CD4-positive, CD25-positive, alpha-beta regulatory T cell (primary cell): ENCODE measurements around the gene IFT27. TPM values are rescaled to one million over a fixed set of nuclear protein-coding genes. Genes with fewer than 3 reads are reported as not detected.

Source experiments
- ATAC-seq, 2 donors: fragments of 150-1000 bp; cut with Tn5 transposase; one replicate each; pipeline ENCODE4 v1.10.0; 2021; ENCODE audit warnings: low read depth in 2 of 2, moderate number of reproducible peaks in 2 of 2, moderate library complexity in 1 of 2
- DNase-seq, 3 donors: peaks; one replicate each; pipeline versions ENCODE4 v3.0.0 to v3.0.0-alpha.2; 2012 to 2022; ENCODE audit warnings: mixed read lengths in 1 of 3
- H3K27ac ChIP-seq: one replicate; pipeline ENCODE4 v1.7.0; 2013; ENCODE audit warnings: mild to moderate bottlenecking, low read length; ENCODE audit not compliant: insufficient read depth, poor library complexity, severe bottlenecking
- H3K27me3 ChIP-seq: one replicate; pipeline ENCODE4 v1.7.0; 2013; ENCODE audit warnings: low read length; ENCODE audit not compliant: control insufficient read depth, insufficient read depth
- H3K36me3 ChIP-seq: one replicate; pipeline ENCODE4 v1.7.0; 2013; ENCODE audit warnings: mild to moderate bottlenecking, low read length, moderate library complexity; ENCODE audit not compliant: control insufficient read depth, insufficient read depth
- H3K4me1 ChIP-seq: 2 replicates; pipeline ENCODE4 v1.7.0; 2013; ENCODE audit warnings: mild to moderate bottlenecking, low read length; ENCODE audit not compliant: insufficient read depth, control insufficient read depth, poor library complexity, severe bottlenecking
- H3K4me3 ChIP-seq: one replicate; pipeline ENCODE4 v1.7.0; 2013; ENCODE audit warnings: low read depth, mild to moderate bottlenecking, low read length, moderate library complexity
- H3K9me3 ChIP-seq, 2 experiments: 1 replicate in 1 of 2; 2 replicates in 1 of 2; pipeline ENCODE4 v1.7.0; 2013; ENCODE audit warnings: low read length in 2 of 2, mild to moderate bottlenecking in 1 of 2, moderate library complexity in 1 of 2; ENCODE audit not compliant: control insufficient read depth in 2 of 2
- H3K27ac Mint-ChIP-seq, 3 donors: one replicate each; pipeline ENCODE4 v1.8.0; 2020 to 2022; ENCODE audit warnings: mild to moderate bottlenecking in 3 of 3, mixed read lengths in 3 of 3, moderate library complexity in 2 of 3
- H3K27me3 Mint-ChIP-seq: one replicate; pipeline ENCODE4 v1.8.0; 2022; ENCODE audit warnings: mild to moderate bottlenecking, mixed read lengths
- H3K36me3 Mint-ChIP-seq: one replicate; pipeline ENCODE4 v1.8.0; 2020; ENCODE audit warnings: mixed read lengths
- H3K4me1 Mint-ChIP-seq, 4 donors: one replicate each; pipeline ENCODE4 v1.8.0; 2020 to 2022; ENCODE audit warnings: mixed read lengths in 4 of 4, mild to moderate bottlenecking in 1 of 4
- H3K4me3 Mint-ChIP-seq, 4 donors: one replicate each; pipeline ENCODE4 v1.8.0; 2020 to 2022; ENCODE audit warnings: mild to moderate bottlenecking in 4 of 4, mixed read lengths in 4 of 4, moderate library complexity in 3 of 4
- H3K9me3 Mint-ChIP-seq, 7 donors: one replicate each; pipeline ENCODE4 v1.8.0; 2020 to 2022; ENCODE audit warnings: mixed read lengths in 7 of 7, mild to moderate bottlenecking in 3 of 7, moderate library complexity in 2 of 7
- polyA plus RNA-seq, 4 donors: library from polyadenylated mRNA; unstranded; fragments of 300-500 nt; fragmentation: Illumina TruSeq; gene quantifications; one replicate each; pipeline ENCODE4 v1.2.3, GENCODE V29; 2021
- total RNA-seq: library from RNA; stranded (reverse); gene quantifications from one replicate; pipeline ENCODE4 v1.2.3, GENCODE V29; 2022

The IFT27 gene
- total and polyA plus RNA-seq, 5 donors from 2014 or later, result 12.0 to 20.8 (median 16.1) TPM

- H3K36me3 ChIP-seq, result no peaks in the 10 kb centered on the region
- H3K4me3 ChIP-seq, result no peak overlapping the region
- H3K9me3 Mint-ChIP-seq, result peaks cover 0 to 2% (median 0%) of the 10 kb centered on the region in 7 donors
- H3K27ac ChIP-seq, result no peak overlapping the region
- H3K4me3 Mint-ChIP-seq, result no peak overlapping the region
- no peaks in the 10 kb centered on the region for H3K9me3 ChIP-seq
- no peak overlapping the region for H3K27ac Mint-ChIP-seq
- H3K4me1 ChIP-seq, result no peaks in the 10 kb centered on the region
- H3K27me3 Mint-ChIP-seq, result peaks cover 26% of the 10 kb centered on the region
- DNase-seq (no peak), ATAC-seq (no peak)
- peaks cover 4% of the 10 kb centered on the region for H3K27me3 ChIP-seq
- no peaks in the 10 kb centered on the region for H3K4me1 Mint-ChIP-seq
- H3K36me3 Mint-ChIP-seq, result no peaks in the 10 kb centered on the region
Measured at GRCh38 chr22:36725366-36726006, 50.4 kb downstream of the IFT27 start.

GRCh38 chr22:36724836-36725235, 51.1 kb downstream of the IFT27 start:
- H3K27ac Mint-ChIP-seq, result no peak overlapping the region
- H3K27ac ChIP-seq, result no peak overlapping the region
- peaks cover 4% of the 10 kb centered on the region for H3K27me3 ChIP-seq
- H3K4me1 Mint-ChIP-seq, result no peaks in the 10 kb centered on the region
- no peak for DNase-seq
- no peak overlapping the region for H3K4me3 ChIP-seq
- no peaks in the 10 kb centered on the region for H3K4me1 ChIP-seq
- ATAC-seq, result no peak
- peaks cover 0 to 2% (median 0%) of the 10 kb centered on the region in 7 donors for H3K9me3 Mint-ChIP-seq
- H3K36me3 Mint-ChIP-seq, result no peaks in the 10 kb centered on the region
- H3K27me3 Mint-ChIP-seq, result peaks cover 30% of the 10 kb centered on the region
- no peaks in the 10 kb centered on the region for H3K9me3 ChIP-seq
- no peaks in the 10 kb centered on the region for H3K36me3 ChIP-seq
- no peak overlapping the region for H3K4me3 Mint-ChIP-seq

- Mint-ChIP-seq H3K36me3 (no peaks in the 10 kb centered on the region), H3K4me1 (no peaks in the 10 kb centered on the region), H3K27me3 (peaks cover 42% of the 10 kb centered on the region), H3K27ac (no peak overlapping the region), H3K9me3 (peaks cover 0 to 2% (median 0%) of the 10 kb centered on the region in 7 donors), H3K4me3 (no peak overlapping the region)
- DNase-seq (no peak), ATAC-seq (no peak)
- Histone ChIP-seq H3K27ac (no peak overlapping the region), H3K27me3 (peaks cover 10% of the 10 kb centered on the region), H3K9me3 (no peaks in the 10 kb centered on the region), H3K36me3 (no peaks in the 10 kb centered on the region), H3K4me1 (no peaks in the 10 kb centered on the region), H3K4me3 (no peak overlapping the region)
Measured at GRCh38 chr22:36722055-36722454, 53.9 kb downstream of the IFT27 start.

GRCh38 chr22:36715647-36716046, 60.3 kb downstream of the IFT27 start:
- Mint-ChIP-seq H3K36me3 (no peaks in the 10 kb centered on the region), H3K27me3 (peaks cover 27% of the 10 kb centered on the region), H3K9me3 (no peaks in the 10 kb centered on the region), H3K4me3 (no peak overlapping the region), H3K4me1 (no peaks in the 10 kb centered on the region), H3K27ac (no peak overlapping the region)
- Histone ChIP-seq H3K36me3 (no peaks in the 10 kb centered on the region), H3K9me3 (no peaks in the 10 kb centered on the region), H3K4me1 (no peaks in the 10 kb centered on the region), H3K27me3 (peaks cover 8% of the 10 kb centered on the region), H3K27ac (no peak overlapping the region), H3K4me3 (no peak overlapping the region)
- ATAC-seq (no peak), DNase-seq (no peak)

GRCh38 chr22:36714110-36714509, 61.8 kb downstream of the IFT27 start:
- peaks cover 18% of the 10 kb centered on the region for H3K27me3 Mint-ChIP-seq
- H3K4me3 Mint-ChIP-seq, result no peak overlapping the region

GRCh38 chr22:36713436-36713835, 62.5 kb downstream of the IFT27 start:
- Histone ChIP-seq H3K27me3 (peaks cover 10% of the 10 kb centered on the region), H3K4me1 (no peaks in the 10 kb centered on the region), H3K27ac (no peak overlapping the region), H3K36me3 (no peaks in the 10 kb centered on the region), H3K9me3 (no peaks in the 10 kb centered on the region), H3K4me3 (no peak overlapping the region)
- Mint-ChIP-seq H3K36me3 (no peaks in the 10 kb centered on the region), H3K9me3 (peaks cover 0 to 2% (median 0%) of the 10 kb centered on the region in 7 donors), H3K4me1 (no peaks in the 10 kb centered on the region), H3K27ac (no peak overlapping the region), H3K27me3 (peaks cover 17% of the 10 kb centered on the region), H3K4me3 (no peak overlapping the region)
- DNase-seq (no peak), ATAC-seq (no peak)

More at GRCh38 chr22:36714110-36714509, 61.8 kb downstream of the IFT27 start:
- H3K9me3 Mint-ChIP-seq, result peaks cover 0 to 2% (median 0%) of the 10 kb centered on the region in 7 donors
- no peaks in the 10 kb centered on the region for H3K36me3 Mint-ChIP-seq
- ATAC-seq (no peak), DNase-seq (no peak)
- no peaks in the 10 kb centered on the region for H3K4me1 ChIP-seq
- H3K27ac Mint-ChIP-seq, result no peak overlapping the region
- H3K27ac ChIP-seq, result no peak overlapping the region
- H3K4me1 Mint-ChIP-seq, result no peaks in the 10 kb centered on the region
- no peaks in the 10 kb centered on the region for H3K9me3 ChIP-seq
- H3K27me3 ChIP-seq, result peaks cover 8% of the 10 kb centered on the region
- no peak overlapping the region for H3K4me3 ChIP-seq
- H3K36me3 ChIP-seq, result no peaks in the 10 kb centered on the region

Other genes starting within 250 kb of the IFT27 start
- 269 TPM for gene EIF3D, start 247.0 kb downstream of the IFT27 start, total RNA-seq
- gene EIF3D, start 247.0 kb downstream of the IFT27 start, polyA plus RNA-seq, result 100 to 1,000 TPM; 147 to 195 (median 182) TPM
- gene CACNG2, start 72.4 kb downstream of the IFT27 start, total RNA-seq, result not detected
- not detected for gene CACNG2, start 72.4 kb downstream of the IFT27 start, polyA plus RNA-seq
- gene PVALB, start 40.9 kb upstream of the IFT27 start, total RNA-seq, result not detected
- gene PVALB, start 40.9 kb upstream of the IFT27 start, polyA plus RNA-seq, result not detected
- gene NCF4, start 84.9 kb upstream of the IFT27 start, total RNA-seq, result 53.1 TPM
- gene NCF4, start 84.9 kb upstream of the IFT27 start, polyA plus RNA-seq, result 100 to 1,000 TPM in 2 of 4 donors, 10 to 100 TPM in 2; 57.8 to 126 (median 84.6) TPM
- 27.0 TPM for gene CSF2RB, start 137.5 kb upstream of the IFT27 start, total RNA-seq
- gene CSF2RB, start 137.5 kb upstream of the IFT27 start, polyA plus RNA-seq, result 10 to 100 TPM in 2 of 4 donors, 1 to 10 TPM in 2; 5.7 to 10.6 (median 8.8) TPM
- gene TST, start 243.3 kb upstream of the IFT27 start, total RNA-seq, result not detected
- gene TST, start 243.3 kb upstream of the IFT27 start, polyA plus RNA-seq, result 1 to 10 TPM; 1.4 to 3.3 (median 1.8) TPM
- 10.3 TPM for gene MPST, start 243.6 kb upstream of the IFT27 start, total RNA-seq
- gene MPST, start 243.6 kb upstream of the IFT27 start, polyA plus RNA-seq, result 10 to 100 TPM; 11.4 to 32.6 (median 25.1) TPM